Liver (tissue), 3 donors: ENCODE data around the gene IFI27L1.

Experiments
- SP1 ChIP-seq: IDR thresholded peaks from 2 replicates; pipeline ENCODE4 v1.6.1; 2018; ENCODE audit warnings: antibody characterized with exemption, mild to moderate bottlenecking
- TAF1 ChIP-seq: conservative IDR thresholded peaks from 2 replicates; pipeline ENCODE4 v1.6.1; 2016; ENCODE audit warnings: antibody characterized with exemption, mild to moderate bottlenecking
- YY1 ChIP-seq: IDR thresholded peaks from 2 replicates; pipeline ENCODE4 v1.6.1; 2016; ENCODE audit warnings: antibody characterized with exemption, mild to moderate bottlenecking
- TF ChIP-seq, protein P1 (sequence below): fragments of 150-350 bp; IDR thresholded peaks from 2 replicates; pipeline ENCODE4 v1.5.1; 2017; ENCODE audit warnings: improper control_type of control experiment, low read depth, low read length; ENCODE audit not compliant: missing input control
- TF ChIP-seq, protein P2 (sequence below): IDR thresholded peaks from 2 replicates; pipeline ENCODE4 v1.6.1; 2016; ENCODE audit warnings: antibody characterized with exemption, mild to moderate bottlenecking
- donor health status: healthy.
- donor health status: healthy.

DNA sequence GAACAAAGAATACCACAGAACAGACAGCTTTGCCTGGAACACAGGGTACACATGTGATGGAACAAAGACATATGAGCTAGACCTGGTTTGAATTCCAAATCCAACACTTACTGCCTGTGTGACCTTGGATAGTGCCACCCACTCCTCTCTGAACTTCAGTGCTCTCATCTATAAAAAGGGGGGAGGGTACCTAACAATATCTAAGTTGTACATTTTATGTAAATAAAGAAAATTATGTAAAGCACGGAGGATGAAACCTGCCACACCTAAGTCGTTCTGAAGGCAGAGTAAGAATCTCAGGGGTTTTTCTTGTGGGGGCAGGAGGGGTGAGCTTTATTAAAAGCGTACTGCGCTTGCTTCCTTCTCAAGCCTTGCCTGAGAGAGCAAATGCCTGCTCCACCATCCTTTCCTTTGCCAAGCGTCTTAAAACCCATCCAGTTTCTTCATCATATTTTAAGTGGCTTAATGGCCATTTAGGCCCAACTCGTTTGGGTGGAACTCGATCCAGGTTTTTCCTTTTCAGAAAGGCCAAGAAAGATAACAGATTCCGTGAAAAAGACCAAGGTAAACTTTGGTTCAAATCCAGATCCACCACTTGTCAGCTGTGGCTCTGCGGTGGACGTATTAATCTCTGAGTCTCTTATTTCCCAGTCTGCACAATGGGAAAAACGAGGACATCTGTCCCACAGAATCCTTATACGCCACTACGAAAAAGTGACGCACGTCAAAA, 1.1 kb upstream of the IFI27L1 start:
- TF ChIP-seq, protein P1, sequence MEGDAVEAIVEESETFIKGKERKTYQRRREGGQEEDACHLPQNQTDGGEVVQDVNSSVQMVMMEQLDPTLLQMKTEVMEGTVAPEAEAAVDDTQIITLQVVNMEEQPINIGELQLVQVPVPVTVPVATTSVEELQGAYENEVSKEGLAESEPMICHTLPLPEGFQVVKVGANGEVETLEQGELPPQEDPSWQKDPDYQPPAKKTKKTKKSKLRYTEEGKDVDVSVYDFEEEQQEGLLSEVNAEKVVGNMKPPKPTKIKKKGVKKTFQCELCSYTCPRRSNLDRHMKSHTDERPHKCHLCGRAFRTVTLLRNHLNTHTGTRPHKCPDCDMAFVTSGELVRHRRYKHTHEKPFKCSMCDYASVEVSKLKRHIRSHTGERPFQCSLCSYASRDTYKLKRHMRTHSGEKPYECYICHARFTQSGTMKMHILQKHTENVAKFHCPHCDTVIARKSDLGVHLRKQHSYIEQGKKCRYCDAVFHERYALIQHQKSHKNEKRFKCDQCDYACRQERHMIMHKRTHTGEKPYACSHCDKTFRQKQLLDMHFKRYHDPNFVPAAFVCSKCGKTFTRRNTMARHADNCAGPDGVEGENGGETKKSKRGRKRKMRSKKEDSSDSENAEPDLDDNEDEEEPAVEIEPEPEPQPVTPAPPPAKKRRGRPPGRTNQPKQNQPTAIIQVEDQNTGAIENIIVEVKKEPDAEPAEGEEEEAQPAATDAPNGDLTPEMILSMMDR, result no peak
- TF ChIP-seq, protein P2, sequence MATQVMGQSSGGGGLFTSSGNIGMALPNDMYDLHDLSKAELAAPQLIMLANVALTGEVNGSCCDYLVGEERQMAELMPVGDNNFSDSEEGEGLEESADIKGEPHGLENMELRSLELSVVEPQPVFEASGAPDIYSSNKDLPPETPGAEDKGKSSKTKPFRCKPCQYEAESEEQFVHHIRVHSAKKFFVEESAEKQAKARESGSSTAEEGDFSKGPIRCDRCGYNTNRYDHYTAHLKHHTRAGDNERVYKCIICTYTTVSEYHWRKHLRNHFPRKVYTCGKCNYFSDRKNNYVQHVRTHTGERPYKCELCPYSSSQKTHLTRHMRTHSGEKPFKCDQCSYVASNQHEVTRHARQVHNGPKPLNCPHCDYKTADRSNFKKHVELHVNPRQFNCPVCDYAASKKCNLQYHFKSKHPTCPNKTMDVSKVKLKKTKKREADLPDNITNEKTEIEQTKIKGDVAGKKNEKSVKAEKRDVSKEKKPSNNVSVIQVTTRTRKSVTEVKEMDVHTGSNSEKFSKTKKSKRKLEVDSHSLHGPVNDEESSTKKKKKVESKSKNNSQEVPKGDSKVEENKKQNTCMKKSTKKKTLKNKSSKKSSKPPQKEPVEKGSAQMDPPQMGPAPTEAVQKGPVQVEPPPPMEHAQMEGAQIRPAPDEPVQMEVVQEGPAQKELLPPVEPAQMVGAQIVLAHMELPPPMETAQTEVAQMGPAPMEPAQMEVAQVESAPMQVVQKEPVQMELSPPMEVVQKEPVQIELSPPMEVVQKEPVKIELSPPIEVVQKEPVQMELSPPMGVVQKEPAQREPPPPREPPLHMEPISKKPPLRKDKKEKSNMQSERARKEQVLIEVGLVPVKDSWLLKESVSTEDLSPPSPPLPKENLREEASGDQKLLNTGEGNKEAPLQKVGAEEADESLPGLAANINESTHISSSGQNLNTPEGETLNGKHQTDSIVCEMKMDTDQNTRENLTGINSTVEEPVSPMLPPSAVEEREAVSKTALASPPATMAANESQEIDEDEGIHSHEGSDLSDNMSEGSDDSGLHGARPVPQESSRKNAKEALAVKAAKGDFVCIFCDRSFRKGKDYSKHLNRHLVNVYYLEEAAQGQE, result no peak
- TF ChIP-seq TAF1 (no peak), YY1 (no peak), SP1 (no peak)
